Skeletal muscle cell (primary cell): ENCODE measurements around the gene CREB5.

Source experiments
- DNase-seq: peaks from one replicate; pipeline ENCODE4 v3.0.0-alpha.2; 2010; ENCODE audit warnings: low read depth
- H3K4me3 ChIP-seq: 2 replicates; pipeline ENCODE4 v1.5.1; 2011; ENCODE audit warnings: low read depth, mild to moderate bottlenecking, control low read depth, low read length, moderate library complexity

Gene CREB5

DNA sequence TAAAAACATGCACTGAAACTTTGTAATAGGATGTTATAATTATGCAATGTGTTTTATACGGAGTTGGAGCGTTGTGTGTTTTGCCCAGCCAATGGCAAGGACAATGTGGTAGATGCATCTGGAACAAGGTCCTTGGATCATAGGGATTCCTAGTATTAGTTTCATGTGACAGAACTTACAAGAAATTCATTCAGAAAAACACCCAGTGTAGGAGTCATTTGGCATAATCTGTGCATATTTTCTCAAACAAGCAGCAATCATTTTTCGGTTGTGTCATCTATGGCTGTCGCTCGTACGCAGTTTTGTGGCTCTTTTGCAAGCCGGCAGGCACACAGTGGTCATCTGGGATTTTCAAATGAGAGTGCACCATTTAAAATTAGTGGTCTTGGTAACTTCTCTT lies 19.8 kb downstream of the CREB5 start:
- no peak for DNase-seq
- H3K4me3 ChIP-seq: no peak overlapping the region

- H3K4me3 ChIP-seq: no peak overlapping the region
- no peak for DNase-seq
Measured at GRCh38 chr7:28433039-28433438, 20.7 kb downstream of the CREB5 start.

DNA sequence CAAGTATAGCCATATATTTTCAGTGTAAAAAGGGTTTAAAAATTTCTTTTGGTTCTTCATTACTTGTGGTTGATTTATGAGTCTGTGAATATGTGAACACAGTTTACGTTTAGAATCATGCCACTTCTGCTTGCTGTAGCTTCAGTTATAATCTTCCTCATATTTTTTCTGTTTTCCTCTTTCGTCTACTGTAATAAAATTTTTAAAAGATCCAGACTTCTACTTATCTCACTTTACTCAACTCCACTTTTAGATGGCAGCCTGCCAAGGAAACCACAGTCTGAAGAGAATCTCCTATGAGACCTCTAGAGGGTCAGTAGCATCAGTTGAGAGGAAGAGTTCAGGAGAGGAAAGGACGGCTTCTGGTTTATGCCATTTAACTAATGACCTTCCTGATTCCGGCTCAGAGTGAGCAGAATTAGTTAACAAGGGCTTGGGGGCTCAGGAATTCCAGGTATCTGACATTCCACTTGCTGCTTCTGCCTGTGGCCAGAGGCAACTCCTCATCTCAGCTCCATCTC lies 21.4 kb downstream of the CREB5 start:
- no peak overlapping the region for H3K4me3 ChIP-seq
- DNase-seq: peak; percentile 25

- DNase-seq: no peak
Measured at GRCh38 chr7:28434510-28434909, 22.2 kb downstream of the CREB5 start.

GRCh38 chr7:28435152-28435551 lies 22.8 kb downstream of the CREB5 start:
- DNase-seq: no peak
- H3K4me3 ChIP-seq: no peak overlapping the region

More at GRCh38 chr7:28434510-28434909, 22.2 kb downstream of the CREB5 start:
- no peak overlapping the region for H3K4me3 ChIP-seq

GRCh38 chr7:28435732-28436378 lies 23.5 kb downstream of the CREB5 start:
- H3K4me3 ChIP-seq: no peak overlapping the region
- DNase-seq: no peak

DNA sequence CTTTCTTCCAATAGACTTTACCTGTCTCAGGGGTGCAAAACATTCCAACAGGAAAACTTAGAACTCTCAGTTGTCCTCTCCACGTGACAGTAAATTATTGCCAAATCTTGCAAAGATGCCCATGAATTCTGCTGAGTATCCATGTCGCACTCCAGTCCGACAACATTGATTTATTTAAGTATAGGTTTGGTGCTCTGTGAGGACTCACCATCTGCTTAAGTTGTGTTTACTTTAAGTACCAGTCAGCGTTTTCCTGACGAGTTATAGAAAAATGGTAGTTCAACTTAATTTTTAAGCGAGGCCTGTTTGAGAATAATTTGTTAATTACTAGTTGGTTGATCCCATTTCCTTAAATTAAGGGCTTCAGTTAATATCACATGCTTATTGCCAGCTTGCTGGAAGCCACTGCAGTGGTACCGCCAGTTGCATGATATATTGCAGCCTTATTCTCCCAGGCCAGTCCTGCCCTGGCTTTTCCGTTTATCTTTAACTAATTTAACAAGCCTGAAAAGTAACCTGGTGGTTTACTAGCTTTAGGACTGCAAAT lies 27.8 kb downstream of the CREB5 start:
- no peak overlapping the region for H3K4me3 ChIP-seq
- DNase-seq: no peak

- DNase-seq: no peak
Measured at GRCh38 chr7:28442540-28443420, 30.5 kb downstream of the CREB5 start.

GRCh38 chr7:28446131-28446530 lies 33.8 kb downstream of the CREB5 start:
- H3K4me3 ChIP-seq: no peak overlapping the region
- DNase-seq: no peak

More at GRCh38 chr7:28442540-28443420, 30.5 kb downstream of the CREB5 start:
- H3K4me3 ChIP-seq: no peak overlapping the region

GRCh38 chr7:28447071-28447470 lies 34.8 kb downstream of the CREB5 start:
- no peak overlapping the region for H3K4me3 ChIP-seq
- DNase-seq: no peak

DNA sequence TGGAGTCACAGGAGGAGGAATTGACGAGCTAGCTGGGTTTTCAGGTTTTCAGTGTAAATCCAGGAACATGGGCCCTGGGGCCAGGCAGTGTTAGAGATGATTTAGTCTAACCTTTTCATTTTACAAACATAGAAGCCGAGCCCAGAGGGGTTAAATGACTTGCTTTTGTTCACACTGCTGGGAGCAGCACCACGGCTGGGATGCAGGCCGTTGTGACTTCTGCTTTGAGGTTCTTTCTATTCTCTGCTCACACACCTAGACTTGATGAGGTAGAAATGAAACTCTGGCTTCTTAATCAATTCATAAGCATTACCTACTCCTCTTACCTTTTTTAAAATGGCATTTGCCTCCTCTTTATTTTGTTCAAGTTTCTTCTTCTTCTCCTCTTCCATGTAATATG lies 36.4 kb downstream of the CREB5 start:
- no peak for DNase-seq
- H3K4me3 ChIP-seq: no peak overlapping the region

GRCh38 chr7:28452681-28453080 lies 40.4 kb downstream of the CREB5 start:
- H3K4me3 ChIP-seq: no peak overlapping the region
- no peak for DNase-seq

DNA sequence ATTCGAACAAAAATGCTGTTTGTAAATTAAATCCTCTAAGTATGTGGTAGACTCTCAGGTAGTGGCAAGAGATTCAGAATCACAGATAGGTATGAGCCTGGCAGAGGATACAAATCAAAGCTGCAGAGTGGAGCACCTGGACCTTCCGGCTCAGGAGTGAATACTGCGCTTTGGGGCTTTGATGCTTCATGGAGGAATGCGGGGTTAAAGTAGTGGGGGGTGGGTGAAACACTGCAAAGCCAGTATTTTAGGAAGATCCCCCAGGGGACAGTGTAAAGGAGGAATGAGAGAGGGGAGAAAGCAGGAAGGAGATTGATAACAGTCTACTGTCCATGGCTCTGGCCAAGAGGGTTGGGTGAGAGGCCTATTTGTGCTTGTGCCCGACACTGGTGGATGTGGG lies 43.2 kb downstream of the CREB5 start:
- no peak overlapping the region for H3K4me3 ChIP-seq
- DNase-seq: no peak

DNA sequence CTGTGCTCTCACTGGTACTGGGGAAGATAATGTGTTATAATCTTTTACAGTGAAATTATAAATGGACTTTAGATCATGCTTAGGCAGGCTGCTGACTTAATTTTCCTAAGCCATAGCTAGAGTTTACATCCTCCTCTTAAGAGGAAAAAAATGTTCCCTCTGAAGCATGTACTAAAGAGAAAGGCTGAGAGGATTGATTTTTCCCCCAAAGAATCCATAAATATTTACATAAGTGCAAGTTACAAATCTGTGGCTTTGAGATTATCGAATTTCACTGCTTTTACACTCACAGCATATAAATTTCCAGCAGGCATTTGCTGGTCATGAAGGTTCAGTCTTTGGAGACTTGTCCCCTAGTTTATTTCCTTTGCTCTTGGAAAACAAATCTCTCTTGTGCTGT lies 43.7 kb downstream of the CREB5 start:
- H3K4me3 ChIP-seq: no peak overlapping the region

DNA sequence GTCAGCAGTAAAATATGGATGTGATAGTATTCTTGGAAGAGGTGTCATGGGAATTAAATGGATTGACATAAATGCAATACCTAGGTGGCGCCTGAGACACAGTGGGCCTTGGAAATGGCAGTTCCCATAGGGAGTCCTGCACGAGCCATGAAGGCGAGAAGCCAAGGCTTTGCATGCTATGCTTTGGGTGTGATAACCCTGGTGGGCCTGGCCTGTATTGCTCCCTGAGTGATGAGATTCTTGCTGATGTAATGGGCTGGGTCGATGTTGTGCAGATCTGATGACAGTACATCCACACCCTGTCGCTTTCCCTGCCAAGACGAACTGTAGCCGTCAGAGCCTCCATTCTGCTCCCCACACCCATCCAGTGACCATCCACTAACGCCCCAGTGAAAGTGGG lies 46.4 kb downstream of the CREB5 start:
- no peak for DNase-seq
- H3K4me3 ChIP-seq: no peak overlapping the region

More for the DNA sequence above, 43.7 kb downstream of the CREB5 start:
- DNase-seq: no peak

DNA sequence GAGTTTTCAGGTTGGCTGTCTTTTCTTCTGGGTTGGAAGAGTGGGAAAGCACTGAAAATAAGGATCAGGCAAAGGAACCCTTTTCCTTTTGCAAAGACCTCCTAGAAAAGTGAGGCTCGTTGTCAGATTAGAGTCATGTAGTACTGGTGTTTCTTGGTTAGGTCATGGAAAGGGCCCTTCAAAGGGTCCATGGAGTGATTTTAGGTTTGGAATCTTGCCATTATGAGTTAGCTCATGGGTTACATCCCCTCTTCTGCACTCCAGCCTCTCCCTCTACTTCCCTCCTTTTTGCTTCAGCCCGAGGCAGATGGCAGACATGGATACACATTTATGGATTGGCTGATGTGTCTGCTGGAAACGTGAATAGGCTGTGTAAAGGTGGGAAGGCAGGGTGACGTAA lies 47.0 kb downstream of the CREB5 start:
- H3K4me3 ChIP-seq: no peak overlapping the region
- DNase-seq: no peak

- DNase-seq: no peak
- H3K4me3 ChIP-seq: no peak overlapping the region
Measured at GRCh38 chr7:28465697-28466096, 53.4 kb downstream of the CREB5 start.

DNA sequence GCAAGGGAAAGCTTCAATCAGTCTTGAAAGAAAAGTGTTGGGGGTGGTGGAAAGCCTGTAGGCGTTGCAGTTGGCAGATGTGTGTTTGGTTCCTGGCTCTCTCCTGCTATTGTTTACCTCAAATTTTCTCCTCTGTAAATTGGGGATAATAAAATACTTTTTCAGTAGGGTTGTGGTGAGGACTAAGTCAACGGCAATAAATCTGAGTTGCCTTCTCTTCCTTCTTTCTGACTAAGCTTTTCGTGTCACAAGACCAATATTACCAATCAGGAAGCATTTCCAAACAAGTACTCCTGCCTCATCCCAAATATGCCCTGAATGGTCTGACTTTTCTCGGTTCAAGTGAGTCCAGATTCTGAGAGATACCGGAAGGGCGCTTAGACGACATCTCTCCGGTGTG lies 54.0 kb downstream of the CREB5 start:
- DNase-seq: no peak
- no peak overlapping the region for H3K4me3 ChIP-seq

DNA sequence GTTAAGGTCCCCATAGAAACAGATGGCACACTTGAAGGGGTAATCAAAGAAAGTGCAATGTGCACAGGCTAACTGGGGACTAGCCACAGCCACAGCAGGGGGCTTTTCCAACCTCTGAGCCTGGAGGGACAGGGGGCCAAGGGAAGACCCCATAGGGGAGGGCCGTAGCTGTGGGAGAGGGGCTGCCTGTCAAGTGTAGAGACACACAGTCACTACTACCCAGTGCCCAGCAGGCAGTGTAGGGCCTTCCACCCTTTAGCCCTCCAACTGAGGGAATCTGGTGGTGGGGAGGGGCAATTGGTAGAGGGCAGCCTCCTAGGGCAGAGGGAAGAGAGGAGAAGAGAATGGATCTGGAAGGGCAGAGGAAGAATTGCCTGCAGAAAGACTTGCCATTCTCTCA lies 54.6 kb downstream of the CREB5 start:
- H3K4me3 ChIP-seq: no peak overlapping the region
- no peak for DNase-seq

GRCh38 chr7:28469562-28469961 lies 57.2 kb downstream of the CREB5 start:
- H3K4me3 ChIP-seq: no peak overlapping the region
- no peak for DNase-seq
